NCI-H1105 (cell line): ENCODE results near the gene COX10.
"Not testable (repeated sequence)": the region's sequence is repeated elsewhere in the genome, so short reads cannot be mapped to it uniquely, and the experiment has no call there.

ENCODE experiments used
- DNase-seq: peaks from one replicate; lab custom pipeline; 2025; lab: John Stamatoyannopoulos, UW

The COX10 gene

DNA sequence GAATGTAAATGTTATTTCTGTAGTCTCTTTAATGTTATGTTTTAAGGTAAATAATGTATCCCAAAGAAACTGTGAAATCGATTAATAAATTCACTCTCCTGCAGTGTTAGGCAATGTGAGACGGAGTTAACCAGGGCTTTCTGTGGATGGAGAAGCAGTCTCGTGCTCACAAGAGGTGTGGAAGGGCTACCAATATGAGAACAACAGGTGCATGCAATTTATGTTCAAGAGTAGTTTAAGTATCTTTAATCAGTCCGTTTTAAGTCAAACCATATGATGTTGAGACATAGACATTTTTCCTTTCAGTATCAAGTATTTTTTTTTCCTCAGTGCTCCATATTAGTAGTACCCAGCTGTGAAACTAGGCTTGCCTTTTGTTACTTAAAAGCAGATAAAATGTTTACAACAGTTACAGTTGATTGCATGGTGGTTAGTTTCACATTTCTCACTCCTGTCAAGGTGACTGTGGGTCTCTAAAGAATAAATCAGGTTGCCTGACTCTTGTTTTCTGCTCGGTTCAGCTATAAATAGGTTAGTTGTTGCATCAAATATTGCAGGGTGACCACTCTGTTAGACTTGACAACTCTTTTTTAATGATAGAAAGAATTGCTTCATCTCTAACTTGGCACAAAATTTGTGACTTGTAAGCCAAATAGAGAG is 54.4 kb downstream of the COX10 start:
- DNase-seq, result no peak

DNA sequence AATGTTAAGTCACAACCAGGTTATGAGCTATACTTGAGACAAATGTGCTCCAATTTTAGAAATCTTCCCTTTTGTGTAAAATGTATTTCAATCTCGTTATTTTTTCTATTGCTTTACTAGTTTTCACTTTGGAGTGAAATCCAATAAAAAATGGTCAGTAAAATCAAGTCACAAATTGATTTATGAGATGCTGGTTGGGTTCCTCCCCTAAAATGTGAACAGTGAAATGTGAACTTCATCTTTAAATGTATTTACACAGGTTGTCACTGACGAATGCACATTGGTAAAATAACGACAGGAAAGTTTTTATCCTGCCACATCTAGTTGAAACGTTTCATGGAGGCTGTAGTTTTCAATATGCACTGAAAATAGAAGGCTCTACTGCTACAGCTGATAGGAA is 55.5 kb downstream of the COX10 start:
- no peak for DNase-seq

DNA sequence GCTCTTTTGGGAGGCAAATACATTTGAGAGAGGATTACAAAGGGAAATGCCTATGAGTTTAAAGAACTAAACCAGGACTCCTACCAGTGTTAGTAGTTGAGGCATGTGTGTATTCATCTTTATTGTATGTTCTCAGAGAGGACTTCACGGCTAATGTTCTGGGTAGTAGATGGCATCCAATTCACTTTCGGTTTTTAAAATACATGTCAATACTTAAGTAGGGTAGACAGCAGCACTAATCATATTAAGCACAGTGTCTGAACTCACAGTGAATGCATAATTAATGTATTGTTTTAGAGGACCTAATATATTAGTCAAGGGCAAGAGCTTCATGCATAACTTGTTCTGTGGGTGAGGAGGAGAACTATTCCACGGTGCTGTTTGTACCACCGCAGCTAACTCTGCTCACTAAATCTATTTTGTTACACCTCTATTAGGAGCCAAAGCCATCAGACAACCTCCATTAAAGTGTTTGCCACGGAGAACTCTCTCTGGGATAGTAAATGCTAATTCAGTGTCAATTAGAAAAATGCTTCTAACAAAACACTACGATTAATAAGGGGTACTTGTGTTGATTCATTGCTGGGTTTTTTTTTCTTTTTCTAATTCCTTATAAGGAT is 56.3 kb downstream of the COX10 start:
- no peak for DNase-seq

DNA sequence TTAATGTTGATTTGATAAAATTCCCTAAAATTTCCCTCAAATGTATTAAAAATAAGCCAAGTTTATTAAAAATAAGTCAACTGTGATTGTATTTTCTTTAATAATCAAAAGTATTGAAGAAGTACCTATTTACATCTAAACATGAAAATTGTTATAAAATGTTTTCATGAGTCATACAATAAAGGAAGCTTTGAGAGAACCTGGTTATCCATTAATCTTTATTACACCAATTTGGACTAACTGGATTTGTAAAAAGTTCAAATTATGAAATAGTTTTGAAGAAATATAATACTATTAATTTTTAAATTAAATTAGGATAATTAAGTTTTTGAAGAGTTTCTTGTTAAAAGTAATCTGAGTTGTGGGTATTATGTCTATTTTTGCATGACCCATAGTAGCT is 63.8 kb downstream of the COX10 start:
- no peak for DNase-seq

DNA sequence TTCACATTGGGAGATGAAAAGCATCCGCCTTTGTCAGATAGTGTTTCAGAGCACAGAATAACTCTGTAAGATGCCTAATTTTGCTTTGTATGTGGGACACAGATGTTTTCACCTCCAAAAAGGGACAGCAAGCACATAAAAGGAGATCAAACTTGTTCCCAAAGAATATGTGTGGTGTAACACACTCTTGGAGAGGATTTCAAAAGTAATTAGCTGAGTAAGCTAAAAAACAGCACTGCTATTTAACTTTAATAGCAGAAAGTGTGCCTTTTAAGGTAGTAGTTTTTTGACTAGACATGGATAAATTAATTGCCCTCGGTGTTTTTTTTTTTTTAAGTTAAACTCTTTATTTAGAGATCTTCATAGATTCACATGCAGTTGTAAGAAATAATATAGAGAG is 65.2 kb downstream of the COX10 start:
- no peak for DNase-seq

DNA sequence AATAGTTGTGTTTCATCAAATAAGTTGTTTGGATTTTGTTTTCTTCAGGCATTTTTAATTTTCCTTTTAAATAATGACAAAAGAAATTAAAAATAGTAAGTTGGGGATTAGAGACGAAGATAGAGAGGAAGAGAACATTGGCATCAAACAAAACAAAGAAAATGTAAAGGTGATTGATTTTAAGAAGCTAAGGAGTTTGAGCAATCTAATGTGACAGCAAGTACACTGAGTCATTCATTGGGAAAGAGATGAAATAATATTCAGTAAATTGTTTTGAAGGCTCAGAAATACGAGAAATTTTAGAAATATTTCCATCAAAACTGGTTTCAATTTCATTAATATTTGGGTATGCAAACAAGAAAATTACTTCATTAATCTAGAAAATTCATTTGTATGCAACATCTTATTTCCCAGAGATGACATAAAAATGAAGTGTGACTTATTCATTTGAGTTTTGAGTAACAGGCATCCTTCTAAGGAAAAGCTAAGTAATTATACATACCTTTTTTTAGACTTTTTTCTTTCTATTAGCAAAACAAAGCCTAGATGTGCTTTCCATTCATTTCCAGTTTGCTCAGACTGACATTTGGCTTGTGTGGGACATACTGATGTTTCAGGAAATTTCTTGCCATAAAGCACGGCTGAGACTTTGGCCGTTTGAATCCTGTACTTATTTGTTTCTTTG is 66.7 kb downstream of the COX10 start:
- DNase-seq, result no peak

DNA sequence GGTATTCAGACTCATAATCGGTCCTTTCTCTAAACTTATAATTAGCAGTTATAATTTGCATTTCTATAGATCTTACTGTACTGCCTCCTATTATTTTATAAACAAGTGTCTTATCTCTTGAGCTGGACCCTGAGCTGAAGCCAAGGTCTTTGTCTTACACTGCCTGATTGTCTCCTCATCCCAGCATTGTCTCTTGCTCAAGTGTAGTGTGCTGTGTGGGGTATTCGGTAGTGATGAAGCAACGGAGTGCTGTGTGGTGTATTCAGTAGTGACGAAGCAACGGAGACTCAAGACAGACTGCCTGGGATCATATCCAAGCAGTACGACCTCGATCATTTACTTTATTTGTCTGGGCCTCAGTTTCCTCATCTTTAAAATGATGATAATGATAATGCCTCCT is 69.3 kb downstream of the COX10 start:
- no peak for DNase-seq

DNA sequence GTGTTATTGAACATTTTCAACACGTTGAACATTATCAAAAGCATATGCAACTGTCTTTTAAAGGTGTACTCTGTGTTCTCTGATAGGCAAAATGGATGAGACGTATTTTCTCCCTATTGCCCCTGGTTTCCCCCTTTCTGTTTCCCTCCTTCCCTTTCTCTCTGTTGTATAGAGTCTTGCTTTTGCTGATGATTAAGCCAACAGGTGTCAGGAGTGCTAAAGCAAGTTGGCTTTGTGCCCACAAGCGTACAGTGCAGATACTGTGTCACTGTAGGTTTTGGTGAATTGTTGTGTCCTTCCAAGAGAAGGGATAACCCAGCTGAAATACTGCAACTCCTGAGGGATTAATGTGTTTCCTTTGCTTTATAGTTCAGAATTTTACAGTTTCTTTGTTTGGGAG is 74.4 kb downstream of the COX10 start:
- DNase-seq, result peak; percentile 92

DNA sequence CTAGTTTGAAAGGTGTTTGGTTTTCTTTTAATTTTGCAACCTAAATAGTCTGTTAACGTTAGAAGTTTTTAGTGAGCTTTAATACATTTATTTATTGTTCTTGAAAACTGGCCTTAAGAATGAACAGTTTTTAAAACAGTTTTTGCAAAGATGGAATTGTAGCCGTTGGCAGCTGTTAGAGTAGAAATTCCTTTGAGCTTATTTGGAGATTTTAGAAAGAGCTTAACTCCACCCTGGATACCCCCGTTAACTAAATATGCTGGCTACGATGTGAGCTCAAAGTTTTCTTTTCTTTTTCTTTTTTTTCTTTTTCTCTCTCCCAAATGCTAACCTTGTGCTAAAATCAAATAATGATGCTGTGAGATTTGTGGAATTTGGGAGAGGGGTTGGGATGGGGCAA is 75.2 kb downstream of the COX10 start:
- no peak for DNase-seq

DNA sequence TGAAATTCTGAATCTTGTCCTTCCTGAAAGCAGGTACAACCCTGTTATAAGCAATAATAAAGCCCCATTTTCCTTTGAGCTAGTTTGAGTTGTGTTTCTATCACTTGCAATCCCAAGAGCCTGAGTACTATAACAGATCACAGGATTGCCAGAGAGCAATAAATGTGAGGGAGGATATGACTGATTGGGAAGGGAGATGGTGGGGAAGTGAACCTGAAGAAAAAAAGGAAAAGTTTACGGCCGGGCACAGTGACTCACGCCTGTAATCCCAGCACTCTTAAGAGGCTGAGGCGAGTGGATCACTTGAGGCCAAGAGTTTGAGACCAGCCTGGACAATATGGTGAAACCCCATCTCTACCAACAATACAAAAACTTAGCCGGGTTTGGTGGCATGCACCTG is 80.4 kb downstream of the COX10 start:
- DNase-seq, result no peak

DNA sequence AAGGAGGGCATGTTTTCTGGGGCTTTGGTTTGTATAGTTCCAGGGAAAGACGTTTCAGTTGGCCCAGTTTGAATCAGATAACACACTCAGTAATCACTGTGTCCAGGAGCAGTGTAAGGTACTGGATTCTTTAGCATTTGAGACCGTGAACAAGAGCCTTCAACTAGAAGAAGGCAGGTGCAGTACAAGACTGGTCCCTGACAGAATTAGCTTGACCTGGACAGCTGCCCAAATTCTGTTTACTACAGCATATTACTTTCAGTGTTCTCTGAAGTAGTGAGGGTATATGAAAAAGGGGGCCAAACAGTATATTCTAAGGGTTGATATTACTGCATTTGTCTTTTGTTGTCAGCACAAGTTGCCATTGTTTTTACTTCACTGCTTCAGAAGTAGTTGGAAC is 81.3 kb downstream of the COX10 start:
- peak; percentile 82 for DNase-seq

DNA sequence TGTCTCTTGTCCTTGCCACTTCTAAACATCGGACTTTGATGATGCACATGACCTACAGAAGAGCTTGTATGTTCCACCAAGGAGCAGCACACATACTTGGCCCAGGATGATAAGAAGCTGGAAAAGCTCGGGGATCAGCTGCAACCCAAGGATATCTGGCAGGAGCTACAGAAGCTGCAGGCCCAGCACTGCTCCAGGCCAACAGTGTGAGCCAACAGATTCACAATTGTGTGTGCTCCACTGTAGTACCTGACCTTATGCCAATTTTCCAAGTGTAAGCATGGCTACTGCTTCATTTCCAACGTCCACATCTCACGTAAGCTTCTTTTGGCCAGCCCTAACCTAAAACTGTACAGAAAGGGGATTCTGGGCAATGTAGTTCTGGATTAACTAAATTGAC is 83.4 kb downstream of the COX10 start:
- no peak for DNase-seq

DNA sequence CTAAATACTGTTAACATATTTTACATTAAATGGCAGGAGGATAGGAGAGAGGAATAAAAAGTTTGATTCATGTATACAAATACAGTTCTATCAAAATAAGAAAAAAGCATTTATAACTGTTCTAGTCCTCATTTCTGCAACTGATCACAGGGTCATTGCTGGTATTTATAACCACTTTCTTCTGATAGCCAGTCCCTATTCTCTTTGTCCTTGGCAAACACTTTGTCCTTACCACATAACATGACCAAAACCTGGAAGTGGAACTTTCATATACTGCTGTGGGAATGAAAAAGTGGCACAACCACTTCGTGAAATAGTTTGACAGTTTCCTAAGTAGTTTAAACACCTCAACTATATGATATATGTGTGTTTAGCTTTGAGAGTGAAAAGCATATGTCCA is 84.1 kb downstream of the COX10 start:
- no peak for DNase-seq

DNA sequence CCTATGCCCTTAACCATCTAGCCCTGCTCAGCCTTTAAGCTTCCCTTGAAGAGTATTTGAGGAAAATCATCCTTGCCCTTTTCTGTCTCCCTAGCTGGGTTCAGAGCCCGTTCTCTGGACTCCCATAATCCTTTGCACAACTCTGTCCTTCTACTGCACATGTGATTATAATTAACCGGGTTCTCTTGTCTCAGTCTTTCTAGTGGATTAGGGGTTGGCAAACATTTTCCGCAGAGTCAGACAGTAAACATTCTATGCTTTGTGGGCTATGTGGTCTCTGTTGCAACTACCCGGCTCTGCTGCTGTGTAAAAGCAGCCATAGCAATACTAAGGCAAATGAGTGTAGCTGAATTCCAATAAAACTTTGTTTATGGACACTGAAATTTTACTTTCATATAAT is 87.4 kb downstream of the COX10 start:
- no peak for DNase-seq

DNA sequence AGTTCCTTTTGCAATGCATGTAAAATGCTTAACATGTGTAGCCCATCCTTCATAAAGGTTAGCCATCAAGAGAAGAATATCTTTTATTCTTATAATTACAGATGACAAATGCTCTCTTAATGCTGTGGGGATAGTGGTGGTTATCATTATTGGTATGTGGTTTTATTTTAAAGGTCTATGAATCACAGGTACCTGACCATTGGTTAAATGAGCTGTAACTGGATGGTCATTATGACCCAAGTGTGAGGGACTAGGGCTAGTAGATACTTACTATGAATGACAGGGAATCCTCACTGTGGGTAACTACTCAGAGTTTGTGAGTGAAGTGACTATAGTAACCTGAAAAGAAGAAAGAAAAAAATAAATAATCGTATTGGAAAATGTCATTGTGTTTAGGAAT is 88.5 kb downstream of the COX10 start:
- DNase-seq, result no peak

DNA sequence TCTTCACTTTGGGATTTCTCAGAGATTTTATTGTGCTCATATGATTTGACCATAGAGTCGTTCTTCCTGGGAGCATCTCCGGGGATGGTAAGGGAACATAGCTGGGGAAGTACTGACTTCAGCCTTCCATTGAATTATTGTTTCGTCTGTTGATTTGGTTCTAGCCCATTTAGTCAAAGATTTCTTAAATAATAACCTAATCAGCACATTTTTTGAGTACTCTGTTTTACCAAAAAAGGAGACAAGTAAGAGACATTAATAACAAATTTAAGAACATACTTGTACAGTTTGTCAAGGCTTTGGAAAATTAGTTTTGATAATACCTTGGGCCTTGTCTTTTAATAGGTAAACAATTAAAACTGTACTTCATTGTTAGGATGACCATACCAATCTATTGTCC is 89.4 kb downstream of the COX10 start:
- DNase-seq, result no peak

DNA sequence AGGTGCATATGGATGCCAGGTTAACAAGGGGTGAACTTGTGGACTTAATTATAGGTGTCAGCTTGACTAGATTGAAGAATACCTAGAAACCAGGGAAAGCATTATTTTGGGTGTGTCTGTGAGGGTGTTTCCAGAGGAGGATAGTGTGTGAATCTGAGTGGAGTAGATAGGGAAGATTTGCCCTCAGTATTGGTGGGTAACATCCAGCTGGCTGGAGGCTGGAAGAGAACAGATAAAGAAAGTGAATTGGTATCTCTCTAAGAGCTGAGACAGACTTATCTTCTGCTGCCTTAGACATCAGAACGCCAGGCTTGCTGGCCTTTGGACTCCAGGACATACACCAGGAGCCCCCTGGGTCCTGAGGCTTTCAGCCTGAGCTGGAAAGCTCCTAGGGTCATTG is 92.1 kb downstream of the COX10 start:
- DNase-seq, result no peak

DNA sequence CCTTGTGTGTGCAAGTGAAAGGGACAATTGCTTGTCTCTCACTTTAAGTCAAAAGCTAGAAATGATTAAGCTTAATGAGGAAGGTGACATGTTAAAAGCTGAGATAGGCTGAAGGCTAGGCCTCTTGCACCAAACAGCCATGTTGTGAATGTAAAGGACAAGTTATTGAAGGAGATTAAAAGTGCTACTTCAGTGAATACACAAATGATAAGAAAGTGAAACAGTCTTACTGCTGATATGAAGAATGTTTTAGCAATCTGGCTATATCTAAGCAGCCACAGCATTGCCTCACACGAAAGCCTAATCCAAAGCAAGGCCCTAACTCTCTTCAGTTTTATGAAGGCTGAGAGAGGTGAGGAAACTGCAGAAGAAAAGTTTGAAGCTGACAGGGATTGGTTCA is 96.3 kb downstream of the COX10 start:
- DNase-seq, result no peak

DNA sequence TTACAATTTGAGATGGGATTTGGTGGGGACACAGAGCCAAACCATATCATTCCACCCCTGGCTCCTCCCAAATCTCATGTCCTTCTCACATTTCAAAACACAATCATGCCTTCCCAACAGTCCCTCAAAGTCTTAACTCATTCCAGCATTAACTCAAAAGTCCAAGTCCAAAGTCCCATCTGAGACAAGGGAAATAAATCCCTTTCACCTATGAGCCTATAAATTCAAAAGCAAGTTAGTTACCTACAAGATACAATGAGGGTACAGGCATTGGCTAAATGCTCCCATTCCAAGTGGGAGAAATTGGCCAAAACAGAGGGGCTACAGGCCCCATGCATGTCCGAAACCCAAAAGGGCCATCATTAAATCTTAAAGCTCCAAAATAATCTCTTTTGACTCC is 98.5 kb downstream of the COX10 start:
- DNase-seq, result not testable (repeated sequence)

DNA sequence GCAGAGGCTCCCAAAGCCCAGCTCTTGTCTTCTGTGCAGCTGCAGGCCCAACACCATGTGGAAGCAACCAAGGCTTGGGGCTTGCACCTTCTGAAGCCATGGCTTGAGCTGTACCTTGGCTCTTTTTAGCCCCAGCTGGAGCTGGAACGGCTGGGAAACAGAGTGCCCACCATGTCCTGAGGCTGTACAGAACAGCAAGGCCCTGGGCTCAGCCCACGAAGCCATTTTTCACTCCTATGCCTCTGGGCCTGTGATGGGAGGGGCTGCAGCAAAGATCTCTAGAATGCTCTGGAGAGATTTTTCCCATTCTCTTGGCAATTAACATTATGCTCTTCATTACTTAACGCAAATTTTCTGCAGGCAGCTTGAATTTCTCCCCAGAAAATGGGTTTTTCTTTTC is 99.3 kb downstream of the COX10 start:
- DNase-seq, result no peak

DNA sequence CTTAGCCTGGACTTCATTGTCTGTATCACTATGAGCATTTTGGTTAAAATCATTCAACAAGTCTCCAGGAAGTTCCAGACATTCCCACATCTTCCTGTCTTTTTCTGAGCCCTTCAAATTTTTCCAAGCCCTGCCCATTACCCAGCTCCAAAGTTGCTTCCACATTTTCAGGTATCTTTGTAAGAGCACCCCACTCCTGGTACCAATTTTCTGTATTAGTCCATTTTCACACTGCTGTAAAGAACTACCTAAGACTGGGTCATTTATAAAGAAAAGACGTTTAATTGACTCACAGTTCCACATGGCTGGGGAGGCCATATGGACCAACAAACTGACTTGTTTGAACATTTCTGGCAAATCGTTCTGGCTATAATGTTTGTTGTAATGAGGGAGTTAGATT is 100.0 kb downstream of the COX10 start:
- DNase-seq, result no peak

DNA sequence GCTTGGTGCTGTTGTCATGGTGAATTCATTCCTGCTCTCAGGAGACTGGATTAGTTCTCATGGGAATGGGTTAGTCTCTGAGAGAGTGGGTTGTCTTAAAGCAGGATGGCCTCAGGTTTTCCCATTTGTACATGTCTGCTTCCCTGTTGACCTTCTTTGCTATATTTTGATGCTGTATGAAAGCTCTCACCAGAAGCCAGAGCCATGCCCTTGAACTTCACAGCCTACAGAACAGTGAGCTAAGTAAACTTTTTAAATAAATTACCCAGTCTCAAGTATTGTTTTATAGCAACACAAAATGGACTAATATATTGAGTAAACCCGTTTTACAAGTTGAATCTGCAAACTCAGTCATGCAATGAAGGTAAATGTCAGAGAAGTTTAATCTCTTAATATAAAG is 100.6 kb downstream of the COX10 start:
- DNase-seq, result no peak

DNA sequence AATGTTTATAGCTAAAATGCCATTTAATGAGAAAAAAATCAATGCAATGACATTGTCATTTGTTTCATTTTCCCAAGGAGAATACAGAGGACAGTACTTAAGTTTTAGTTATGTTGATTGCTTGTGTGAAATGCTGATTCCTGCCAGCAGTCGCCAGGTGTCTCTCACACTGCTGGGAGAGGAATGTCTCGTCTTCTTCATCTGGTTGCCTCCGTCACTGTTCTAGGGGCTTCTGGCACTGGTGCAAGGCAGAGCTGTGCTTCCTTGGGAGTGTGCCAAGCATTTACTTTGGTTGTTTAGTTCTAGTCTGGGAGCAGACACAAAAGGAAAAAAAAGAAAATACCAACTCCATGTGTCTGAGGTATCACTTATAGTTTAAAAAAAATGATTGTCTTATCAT is 107.7 kb downstream of the COX10 start:
- DNase-seq, result peak; percentile 88

DNA sequence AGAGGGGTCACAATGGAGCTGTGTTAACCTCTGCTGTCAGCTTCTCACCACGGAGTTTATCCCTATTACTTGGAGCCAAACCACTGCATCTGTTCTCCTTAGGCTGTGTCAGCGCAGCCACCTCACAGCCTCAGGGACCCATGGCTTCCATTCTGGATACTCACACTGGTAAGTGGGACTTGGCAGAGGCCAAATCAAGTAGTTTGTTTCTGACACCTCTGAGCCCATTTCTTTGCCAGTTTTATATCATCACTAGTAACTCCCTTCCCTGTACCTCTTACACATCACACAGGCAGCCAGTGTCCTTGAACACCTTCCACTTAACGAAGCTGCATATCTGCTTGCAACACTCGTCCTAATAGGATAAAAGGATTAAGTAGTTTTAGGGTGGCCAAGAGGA is 108.5 kb downstream of the COX10 start:
- DNase-seq, result not testable (repeated sequence)
